Mesenteric fat pad (tissue), 1 donor: ENCODE data around the gene STARD8. TPM values are rescaled to one million over a fixed set of nuclear protein-coding genes. Genes with fewer than 3 reads are reported as not detected.
"Not testable (repeated sequence)": the region's sequence is repeated elsewhere in the genome, so short reads cannot be mapped to it uniquely, and the experiment has no call there.

Experiments used
- DNase-seq: peaks from one replicate; pipeline ENCODE4 v3.0.0-alpha.2; 2020; ENCODE audit warnings: low spot score
- total RNA-seq: library from RNA; stranded (reverse); fragmentation: NEBNext Ultra II Directional; extraction: Animal tissue kit (Norgen Biotek cat#: 25700); gene quantifications from one replicate; pipeline ENCODE4 v1.2.1, GENCODE V29; 2021
- donor health status: DM: yes; HTN: yes; CAD: no.

STARD8 gene
- total RNA-seq, 1 donor from 2014 or later: 21.9 TPM

DNA sequence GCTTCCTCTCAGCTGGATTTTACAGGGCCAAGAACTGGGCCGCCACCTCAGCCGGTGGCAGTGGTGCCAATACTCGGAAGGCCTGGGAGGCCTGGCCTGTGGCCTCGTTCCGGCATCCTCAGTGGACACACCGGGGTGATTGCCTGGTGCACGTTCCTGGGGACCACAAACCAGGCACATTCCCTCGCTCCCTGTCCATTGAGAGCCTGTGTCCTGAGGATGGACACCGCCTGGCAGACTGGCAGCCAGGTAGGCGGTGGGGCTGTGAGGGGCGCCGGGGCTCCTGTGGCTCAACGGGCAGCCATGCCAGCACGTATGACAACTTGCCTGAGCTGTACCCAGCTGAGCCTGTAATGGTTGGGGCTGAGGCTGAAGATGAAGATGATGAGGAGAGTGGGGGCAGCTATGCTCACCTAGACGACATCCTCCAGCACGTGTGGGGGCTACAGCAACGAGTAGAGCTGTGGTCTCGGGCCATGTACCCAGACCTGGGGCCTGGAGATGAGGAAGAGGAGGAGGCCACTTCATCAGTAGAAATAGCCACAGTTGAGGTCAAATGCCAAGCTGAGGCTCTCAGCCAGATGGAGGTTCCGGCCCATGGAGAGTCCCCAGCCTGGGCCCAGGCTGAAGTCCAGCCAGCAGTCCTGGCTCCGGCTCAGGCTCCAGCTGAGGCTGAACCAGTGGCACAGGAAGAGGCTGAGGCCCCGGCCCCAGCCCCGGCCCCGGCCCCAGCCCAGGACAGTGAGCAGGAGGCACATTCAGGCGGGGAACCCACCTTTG is 70.4 kb downstream of the STARD8 start:
- DNase-seq: peak; percentile 73

DNA sequence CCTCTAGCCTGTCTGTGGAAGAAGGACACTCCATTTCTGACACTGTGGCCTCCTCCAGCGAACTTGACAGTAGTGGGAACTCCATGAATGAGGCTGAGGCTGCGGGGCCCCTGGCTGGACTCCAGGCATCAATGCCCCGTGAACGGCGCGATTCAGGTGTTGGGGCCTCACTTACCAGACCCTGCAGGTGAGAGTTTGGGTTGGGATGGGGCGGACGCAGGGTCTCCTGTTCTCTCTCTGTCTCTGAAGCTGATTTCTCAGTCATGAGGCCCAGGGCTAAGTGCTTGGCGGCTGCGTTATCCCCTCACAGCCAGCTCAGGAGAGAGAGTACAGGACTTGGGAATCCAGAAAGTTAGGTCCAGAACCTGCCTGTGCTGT is 71.0 kb downstream of the STARD8 start:
- peak; percentile 67 for DNase-seq

- DNase-seq: peak; percentile 85
Observed at GRCh38 chrX:68719181-68719903, 71.9 kb downstream of the STARD8 start.

GRCh38 chrX:68719904-68720614 is 72.6 kb downstream of the STARD8 start:
- DNase-seq: peak; percentile 86

GRCh38 chrX:68720851-68721250 is 73.4 kb downstream of the STARD8 start:
- peak; percentile 57 for DNase-seq

DNA sequence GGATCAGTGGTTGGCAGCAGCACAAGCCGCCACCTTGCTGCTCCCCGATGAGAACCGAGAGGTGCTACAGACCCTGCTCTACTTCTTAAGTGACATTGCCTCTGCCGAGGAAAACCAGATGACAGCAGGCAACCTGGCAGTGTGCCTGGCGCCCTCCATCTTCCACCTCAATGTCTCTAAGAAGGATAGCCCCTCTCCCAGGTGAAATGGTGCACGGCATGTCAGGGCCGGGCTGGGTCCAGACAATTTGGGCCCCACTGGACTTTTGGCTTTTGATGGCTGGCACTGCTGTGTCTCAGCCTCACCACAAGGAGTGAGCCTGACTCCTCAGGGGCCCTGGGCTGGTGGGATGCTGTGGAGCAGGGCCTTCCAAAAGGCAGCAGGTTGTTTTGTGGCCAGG is 74.1 kb downstream of the STARD8 start:
- peak; percentile 76 for DNase-seq

DNA sequence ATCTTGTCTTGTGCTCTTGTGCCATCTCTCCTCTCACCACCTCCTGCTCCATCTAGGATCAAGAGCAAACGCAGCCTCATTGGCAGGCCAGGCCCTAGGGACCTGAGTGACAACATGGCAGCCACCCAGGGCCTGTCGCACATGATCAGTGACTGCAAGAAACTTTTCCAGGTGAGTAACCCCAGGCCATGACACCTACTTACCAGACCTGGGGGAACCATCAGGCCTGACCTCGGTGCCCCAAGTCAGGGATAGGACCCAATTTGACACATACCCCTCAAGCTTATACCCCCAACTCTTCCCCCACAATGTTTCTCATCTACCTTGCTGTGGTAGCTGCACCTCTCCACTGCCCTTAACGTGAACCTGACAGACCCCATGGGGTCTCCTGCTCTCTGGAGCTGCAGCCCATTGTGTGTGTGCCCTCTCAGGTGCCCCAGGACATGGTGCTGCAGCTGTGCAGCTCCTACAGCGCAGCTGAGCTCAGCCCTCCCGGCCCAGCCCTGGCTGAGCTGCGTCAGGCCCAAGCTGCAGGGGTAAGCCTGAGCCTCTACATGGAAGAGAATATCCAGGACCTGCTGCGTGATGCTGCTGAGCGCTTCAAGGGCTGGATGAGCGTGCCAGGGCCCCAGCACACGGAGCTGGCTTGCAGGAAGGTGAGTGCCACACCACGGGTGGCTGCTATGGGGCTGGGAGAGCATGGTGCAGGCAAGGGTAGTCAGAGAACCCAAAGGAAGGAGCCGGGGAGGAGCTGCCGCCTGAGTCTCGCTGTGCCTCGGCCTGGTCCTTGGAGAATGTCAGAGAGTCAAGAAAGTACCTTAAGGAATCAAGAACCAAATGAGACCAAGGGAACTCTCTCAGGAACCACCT is 74.8 kb downstream of the STARD8 start:
- peak; percentile 72 for DNase-seq

DNA sequence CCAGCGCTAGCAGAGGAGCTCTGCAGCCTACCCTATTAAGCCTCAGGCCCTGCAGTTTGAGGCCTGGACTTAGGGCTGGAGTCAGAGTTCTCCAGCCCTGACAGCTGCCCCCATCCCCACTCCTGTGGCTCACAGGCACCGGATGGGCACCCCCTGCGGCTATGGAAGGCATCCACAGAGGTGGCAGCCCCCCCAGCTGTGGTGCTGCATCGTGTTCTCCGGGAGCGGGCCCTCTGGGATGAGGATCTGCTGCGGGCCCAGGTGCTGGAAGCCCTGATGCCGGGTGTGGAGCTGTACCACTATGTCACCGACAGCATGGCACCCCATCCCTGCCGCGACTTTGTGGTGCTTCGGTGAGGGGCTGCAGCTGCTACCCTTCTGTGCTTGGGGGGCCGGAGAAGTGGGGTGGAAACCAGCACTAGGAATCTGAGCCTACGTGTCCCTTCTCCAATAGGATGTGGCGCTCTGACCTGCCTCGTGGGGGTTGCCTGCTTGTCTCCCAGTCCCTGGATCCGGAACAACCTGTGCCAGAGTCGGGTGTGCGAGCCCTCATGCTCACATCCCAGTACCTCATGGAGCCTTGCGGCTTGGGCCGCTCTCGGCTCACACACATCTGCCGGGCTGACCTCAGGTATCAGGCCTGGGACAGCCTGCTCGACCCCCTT is 76.2 kb downstream of the STARD8 start:
- DNase-seq: peak; percentile 81

DNA sequence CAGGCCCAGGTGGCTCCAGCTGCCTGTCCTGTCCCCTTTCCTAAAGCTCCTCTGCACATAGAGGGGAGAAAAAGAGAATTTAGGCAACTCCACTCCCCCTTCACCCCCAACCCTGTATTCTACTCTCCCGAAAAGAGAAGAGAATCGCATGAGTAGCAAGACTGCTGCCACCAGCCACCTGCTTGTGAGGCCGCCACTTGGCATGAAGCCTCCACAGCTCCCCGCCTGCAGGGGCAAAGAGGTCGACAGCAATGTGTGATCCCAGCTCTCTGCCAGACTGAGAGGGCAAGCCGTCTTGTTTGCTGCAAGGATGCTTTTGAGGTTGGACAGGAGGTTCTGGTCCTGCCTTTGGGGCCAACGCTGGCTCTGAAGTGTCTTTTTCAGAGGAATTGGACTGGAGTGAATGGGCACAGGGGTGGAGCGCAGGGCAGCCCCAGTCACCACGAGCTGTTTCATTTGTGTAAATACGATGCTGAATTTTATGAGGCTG is 77.1 kb downstream of the STARD8 start:
- DNase-seq: peak; percentile 64

DNA sequence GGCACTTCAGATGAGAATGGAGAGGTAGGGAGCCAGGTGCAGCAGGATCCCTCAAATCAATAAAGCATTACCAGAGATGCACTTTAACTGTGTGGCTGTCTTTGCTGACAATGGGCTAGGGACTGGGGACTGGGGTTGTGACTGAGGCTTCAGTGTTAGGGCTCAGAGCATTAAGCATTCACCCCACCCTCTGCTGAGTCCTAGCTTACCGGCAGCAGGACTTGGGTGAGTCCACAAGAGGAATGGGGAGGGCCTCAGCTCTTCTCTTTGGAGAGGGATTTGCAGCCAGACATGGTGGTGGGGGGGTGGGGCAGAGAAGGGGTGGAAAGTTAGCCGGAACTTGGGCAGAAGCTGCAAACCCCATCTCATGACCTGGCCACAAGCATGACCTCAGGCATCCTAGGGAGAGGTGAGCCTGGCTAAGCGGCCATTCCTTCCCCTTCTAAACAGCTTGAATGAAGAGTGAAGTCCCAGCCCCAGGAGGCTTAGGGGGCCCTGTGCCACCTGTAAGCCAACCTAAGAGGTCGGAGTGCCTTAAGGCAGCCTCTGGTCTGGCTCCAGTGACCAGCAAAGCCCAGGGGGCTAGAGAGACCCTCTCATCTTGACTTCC is 78.4 kb downstream of the STARD8 start:
- peak; percentile 67 for DNase-seq

DNA sequence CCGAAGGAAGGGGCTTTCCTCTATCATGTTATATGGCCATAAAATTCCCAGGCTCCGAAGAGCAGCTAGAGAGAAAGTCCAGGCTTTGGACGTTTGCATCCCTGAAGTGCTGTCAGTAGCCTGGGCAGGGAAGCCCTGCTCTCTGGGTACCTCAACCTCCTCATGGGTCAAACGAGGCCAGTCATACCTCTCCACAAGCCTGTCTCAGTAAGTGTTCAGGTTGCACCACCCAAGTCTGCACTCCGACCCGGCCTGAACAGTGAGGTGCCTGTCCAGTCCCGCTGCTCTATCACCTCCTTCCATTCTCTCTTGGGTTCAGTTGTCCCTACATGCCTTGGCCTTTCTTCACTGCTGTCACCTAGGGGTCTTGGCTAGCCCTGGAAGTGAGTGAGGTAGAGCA is 78.9 kb downstream of the STARD8 start:
- peak; percentile 28 for DNase-seq

- peak; percentile 71 for DNase-seq
Observed at GRCh38 chrX:68727696-68728095, 80.2 kb downstream of the STARD8 start.

DNA sequence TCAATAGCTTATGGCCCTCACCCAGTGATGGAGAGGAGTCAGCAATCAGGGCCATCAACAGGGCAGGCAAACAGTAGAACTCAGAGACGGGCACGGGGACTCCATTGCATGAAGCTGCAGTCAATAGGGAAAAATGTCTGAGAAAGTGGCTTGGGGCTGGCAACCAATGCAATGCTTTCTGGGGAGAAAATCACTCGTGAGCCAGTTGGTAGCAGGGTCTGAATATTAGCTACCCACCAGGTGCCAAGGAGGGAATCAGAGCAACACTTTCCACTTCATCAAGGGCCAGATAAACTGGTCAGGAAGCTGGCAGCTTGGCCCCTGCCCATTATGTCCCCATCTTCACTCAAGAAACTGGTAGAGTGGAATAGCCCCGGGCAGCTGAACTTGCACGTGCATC is 80.7 kb downstream of the STARD8 start:
- peak; percentile 73 for DNase-seq

GRCh38 chrX:68731254-68731653 is 83.8 kb downstream of the STARD8 start:
- no peak for DNase-seq

GRCh38 chrX:68732906-68733493 is 85.5 kb downstream of the STARD8 start:
- peak; percentile 88 for DNase-seq

DNA sequence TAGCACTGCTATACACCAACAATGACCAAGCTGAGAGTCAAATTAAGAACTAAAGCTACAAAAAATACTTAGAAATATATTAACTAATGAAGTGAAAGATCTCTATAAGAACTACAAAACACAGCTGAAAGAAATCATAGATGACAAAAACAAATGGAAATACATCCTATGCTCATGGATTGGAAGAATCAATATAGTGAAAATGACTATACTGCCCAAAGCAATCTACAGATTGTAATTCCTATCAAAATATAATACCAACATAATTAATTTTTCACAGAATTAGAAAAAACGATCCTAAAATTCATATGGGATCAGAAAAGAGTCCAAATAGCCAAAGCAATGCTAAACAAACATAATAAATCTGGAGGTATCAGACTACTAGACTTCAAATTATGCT is 87.8 kb downstream of the STARD8 start:
- DNase-seq: no peak

DNA sequence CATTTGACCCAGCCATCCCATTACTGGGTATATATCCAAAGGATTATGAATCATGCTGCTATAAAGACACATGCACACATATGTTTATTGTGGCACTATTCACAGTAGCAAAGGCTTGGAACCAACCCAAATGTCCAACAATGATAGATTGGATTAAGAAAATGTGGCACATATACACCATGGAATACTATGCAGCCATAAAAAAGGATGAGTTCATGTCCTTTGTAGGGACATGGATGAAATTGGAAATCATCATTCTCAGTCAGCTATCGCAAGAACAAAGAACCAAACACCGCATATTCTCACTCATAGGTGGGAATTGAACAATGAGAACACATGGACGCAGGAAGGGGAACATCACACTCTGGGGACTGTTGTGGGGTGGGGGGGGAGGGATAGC is 94.4 kb downstream of the STARD8 start:
- not testable (repeated sequence) for DNase-seq

DNA sequence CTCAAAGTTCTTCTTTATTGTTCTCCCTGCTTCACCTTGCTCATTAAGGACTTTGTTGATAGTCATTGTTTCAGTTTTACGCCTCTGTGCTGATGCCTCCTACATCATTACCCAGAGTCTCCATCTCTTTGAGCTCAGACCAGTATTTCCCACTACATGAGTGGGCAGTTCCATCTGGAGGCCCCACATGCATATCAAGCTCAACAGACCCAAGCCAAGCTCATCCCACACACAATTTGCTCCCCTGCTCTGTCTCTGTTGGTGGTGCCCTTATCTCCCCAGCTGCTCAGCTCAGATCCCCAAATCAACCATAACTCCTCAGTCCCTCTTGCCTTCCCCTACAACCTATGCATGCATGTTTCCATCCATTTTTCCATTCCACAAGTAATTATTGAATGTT is 96.3 kb downstream of the STARD8 start:
- peak; percentile 22 for DNase-seq

DNA sequence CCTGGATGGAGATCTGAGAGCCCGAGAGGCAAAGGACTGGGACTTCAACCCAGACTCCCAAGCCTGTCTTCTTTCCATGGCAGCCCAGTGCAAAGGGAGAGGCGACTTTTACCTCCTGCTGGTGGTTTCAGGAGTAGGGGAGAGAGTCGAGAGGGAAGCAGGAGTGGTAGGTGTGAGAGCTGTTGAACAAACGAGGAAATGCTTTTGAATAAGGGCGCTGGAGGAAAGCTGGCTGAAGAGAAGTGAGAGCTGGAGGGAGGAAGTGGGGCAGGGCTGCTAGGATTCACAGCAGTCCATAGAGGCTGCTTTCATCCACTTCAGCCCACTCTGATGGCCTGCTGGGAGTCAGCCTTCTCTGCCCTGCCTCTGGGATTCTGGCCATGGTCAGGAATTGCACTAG is 99.5 kb downstream of the STARD8 start:
- peak; percentile 37 for DNase-seq

- DNase-seq: peak; percentile 43
Observed at GRCh38 chrX:68748030-68748429, 100.6 kb downstream of the STARD8 start.
